Measurements from ENCODE around the gene TRIM56. TPM values are rescaled to one million over a fixed set of nuclear protein-coding genes. Genes with fewer than 3 reads are reported as not detected.

Gene TRIM56
- total and polyA plus RNA-seq, 2 of the 13 experiments (the other 11 are each of a cell fraction or from before 2014, with no cell fraction given): 3.2 to 7.1 TPM

GRCh38 chr7:101124376-101125056 is 39.2 kb downstream of the TRIM56 start (continued):
- TF ChIP-seq THAP8 (CRISPR knock-in tag; IDR thresholded peaks at IDR 0.05; ENCODE audit: borderline replicate concordance) (no peak), ZFP41 (CRISPR knock-in tag; IDR thresholded peaks at IDR 0.05; ENCODE audit: borderline replicate concordance) (no peak), CTCF (CRISPR knock-in tag; IDR thresholded peaks at IDR 0.05) (no peak), HMGXB3 (CRISPR knock-in tag; IDR thresholded peaks at IDR 0.05; ENCODE audit: borderline replicate concordance) (no peak; the same call in 1 of the 2 replicates), MLLT10 (CRISPR knock-in tag; IDR thresholded peaks at IDR 0.05) (no peak), POGZ (CRISPR knock-in tag; IDR thresholded peaks at IDR 0.05) (no peak; the same call in 1 of the 2 replicates), MXI1 (IDR thresholded peaks at IDR 0.05; ENCODE audit: borderline replicate concordance, low read depth, low read length) (peak; percentile 70; the same call in 1 of the 3 replicates), HOXA5 (CRISPR knock-in tag; IDR thresholded peaks at IDR 0.05) (no peak), HNF1B (CRISPR knock-in tag; IDR thresholded peaks at IDR 0.05) (no peak), ATF6 (CRISPR knock-in tag; conservative IDR thresholded peaks at IDR 0.05) (no peak), CENPX (CRISPR knock-in tag; IDR thresholded peaks at IDR 0.05) (no peak), TFE3 (CRISPR knock-in tag; IDR thresholded peaks at IDR 0.05) (peak; percentile 71; the same call in 1 of the 2 replicates), KDM4B (CRISPR knock-in tag; IDR thresholded peaks at IDR 0.05) (no peak; the same call in 1 of the 2 replicates), ZNF605 (CRISPR knock-in tag; IDR thresholded peaks at IDR 0.05) (no peak), YEATS2 (CRISPR knock-in tag; IDR thresholded peaks at IDR 0.05; ENCODE audit: borderline replicate concordance) (no peak), POLR2AphosphoS2 (IDR thresholded peaks at IDR 0.05; ENCODE audit: low read depth, low read length) (no peak), ZNF564 (CRISPR knock-in tag; IDR thresholded peaks at IDR 0.05) (no peak)
